Panc1 (cell line): ENCODE measurements around the gene NTNG2. TPM values are rescaled to one million over a fixed set of nuclear protein-coding genes. Genes with fewer than 3 reads are reported as not detected.

Experiments
- ATAC-seq: fragments of 200-7000 bp; cut with Tn5 transposase; 2 replicates; pipeline ENCODE4 v1.9.1; 2020; ENCODE audit warnings: mild to moderate bottlenecking, moderate library complexity
- BruUV-seq: library from RNA; stranded (reverse); fragments of 400-500 nt; replicated peaks from 2 replicates; lab custom pipeline; 2021; lab: Mats Ljungman, UMichigan
- CTCF ChIA-PET: fragments of 300-600 bp; sonication (Branson Sonifier 250); formaldehyde crosslinking; loops from one replicate; lab custom pipeline; 2022; ENCODE audit warnings: antibody characterized with exemption; lab: Charles Lee
- POLR2A ChIA-PET: fragments of 300-600 bp; sonication (Branson Sonifier 250); formaldehyde crosslinking; loops from one replicate; lab custom pipeline; 2022; ENCODE audit warnings: antibody characterized with exemption; lab: Charles Lee
- DNase-seq: peaks from one replicate; pipeline ENCODE4 v3.0.0-alpha.2; 2010; ENCODE audit warnings: low read depth, low spot score
- H3K27ac ChIP-seq: 2 replicates; pipeline ENCODE4 v1.5.1; 2011; ENCODE audit warnings: mild to moderate bottlenecking, low read length, inconsistent platforms
- H3K27me3 ChIP-seq: fragments of 200-500 bp; sonication (Bioruptor generic); 2 replicates; pipeline ENCODE4 v1.6.0; 2014; ENCODE audit warnings: low read length, inconsistent platforms; ENCODE audit not compliant: control insufficient read depth, insufficient read depth
- H3K36me3 ChIP-seq: fragments of 200-500 bp; sonication (Bioruptor generic); 2 replicates; pipeline ENCODE4 v1.5.1; 2014; ENCODE audit warnings: inconsistent platforms, mild to moderate bottlenecking, low read length, moderate library complexity; ENCODE audit not compliant: control insufficient read depth, insufficient read depth
- H3K4me1 ChIP-seq: 2 replicates; pipeline ENCODE4 v1.5.1; 2011; ENCODE audit warnings: inconsistent platforms, mild to moderate bottlenecking, low read length, moderate library complexity; ENCODE audit not compliant: control insufficient read depth, insufficient read depth
- H3K4me3 ChIP-seq, 2 experiments: 2 replicates each; pipeline ENCODE4 v1.5.1; 2011 to 2012; ENCODE audit warnings: low read depth in 2 of 2, low read length in 2 of 2, mild to moderate bottlenecking in 2 of 2, inconsistent platforms in 1 of 2, moderate library complexity in 1 of 2
- H3K9me3 ChIP-seq: fragments of 200-500 bp; sonication (Bioruptor generic); 2 replicates; pipeline ENCODE4 v1.5.1; 2014; ENCODE audit warnings: low read depth, mild to moderate bottlenecking, inconsistent platforms, low read length, moderate library complexity; ENCODE audit not compliant: control insufficient read depth, insufficient read depth
- CTCF ChIP-seq: fragments of 450-650 bp; IDR thresholded peaks from 2 replicates; pipeline ENCODE4 v1.5.1; 2017; ENCODE audit warnings: mild to moderate bottlenecking
- POLR2AphosphoS5 ChIP-seq: IDR thresholded peaks from 2 replicates; pipeline ENCODE4 v1.6.1; 2012; ENCODE audit warnings: mild to moderate bottlenecking, low read depth, low read length, moderate library complexity
- REST ChIP-seq, 2 experiments: IDR thresholded peaks; 2 replicates each; pipeline ENCODE4 v1.6.1; 2011 to 2012; ENCODE audit warnings: low read depth in 2 of 2, control low read depth in 1 of 2, low read length in 1 of 2, mild to moderate bottlenecking in 1 of 2, moderate library complexity in 1 of 2; ENCODE audit not compliant: insufficient read depth in 1 of 2
- SIN3A ChIP-seq: IDR thresholded peaks from 2 replicates; pipeline ENCODE4 v1.6.1; 2012; ENCODE audit warnings: low read depth, mild to moderate bottlenecking, low read length, moderate library complexity, borderline replicate concordance; ENCODE audit not compliant: insufficient read depth
- TCF7L2 ChIP-seq: IDR thresholded peaks from 2 replicates; pipeline ENCODE4 v1.6.1; 2011; ENCODE audit warnings: mild to moderate bottlenecking, low read depth, low read length, inconsistent platforms
- in situ Hi-C: cut with HindIII; loops from 2 replicates; pipeline ENCODE4 v1.10.0; 2016; ENCODE audit warnings: low sequenced_read_pairs, low pct_unique_long_range_greater_than_20kb
- intact Hi-C: fragments of 100-400 bp; cut with micrococcal nuclease; formaldehyde crosslinking; loops from one replicate; pipeline ENCODE4 v1.10.0; 2022; ENCODE audit not compliant: unreplicated experiment
- total RNA-seq: library from RNA; stranded (reverse); gene quantifications from one replicate; pipeline ENCODE4 v1.2.1, GENCODE V29; 2021; ENCODE audit not compliant: unreplicated experiment

The NTNG2 gene
- total RNA-seq, 1 experiment from 2014 or later, result 5.1 TPM

GRCh38 chr9:132143359-132143758 is 18.5 kb upstream of the NTNG2 start:
- in situ Hi-C loops (no loop called here), intact Hi-C loops (no loop called here)
- POLR2A ChIA-PET, result interaction anchor here (0.5 kb wide), 1 partner anchor 434 kb away, joined by 9 read pairs; no protein-coding TSS in a partner anchor

GRCh38 chr9:132144708-132145365 is 17.0 kb upstream of the NTNG2 start:
- H3K27ac ChIP-seq, result no peak overlapping the region
- POLR2A ChIA-PET, result interaction anchor here (0.7 kb wide), 1 partner anchor 335 kb away, joined by 3 read pairs; no protein-coding TSS in a partner anchor
- DNase-seq (no peak), ATAC-seq (peak; percentile 51; the same call in 1 of the 2 replicates)
- no peak overlapping the region for H3K4me3 ChIP-seq
- intact Hi-C loops, result no loop called here
- no TSS peak for BruUV-seq
- in situ Hi-C loops, result no loop called here
- no peaks in the 10 kb centered on the region for H3K9me3 ChIP-seq
- H3K27me3 ChIP-seq, result no peaks in the 10 kb centered on the region
- TF ChIP-seq REST (IDR thresholded peaks at IDR 0.05; ENCODE audit: insufficient read depth in 1 of 2, low read depth in 2 of 2, low read length in 1 of 2) (no peak), TCF7L2 (no peak), CTCF (no peak), POLR2AphosphoS5 (no peak), SIN3A (no peak)
- H3K4me1 ChIP-seq, result peaks cover 5% of the 10 kb centered on the region; the same call in 1 of the 2 replicates
- H3K36me3 ChIP-seq, result no peaks in the 10 kb centered on the region
- CTCF ChIA-PET, result no interaction called here

More at GRCh38 chr9:132143359-132143758, 18.5 kb upstream of the NTNG2 start:
- no peak for TF ChIP-seq CTCF
- no peak for TF ChIP-seq POLR2AphosphoS5
- TF ChIP-seq SIN3A, result no peak
- no peak for TF ChIP-seq REST (IDR thresholded peaks at IDR 0.05; ENCODE audit: insufficient read depth in 1 of 2, low read depth in 2 of 2, low read length in 1 of 2)
- no peak for TF ChIP-seq TCF7L2
- Histone ChIP-seq H3K4me3 (no peak overlapping the region), H3K4me1 (peaks cover 5% of the 10 kb centered on the region; the same call in 1 of the 2 replicates), H3K27me3 (no peaks in the 10 kb centered on the region), H3K9me3 (no peaks in the 10 kb centered on the region), H3K36me3 (no peaks in the 10 kb centered on the region), H3K27ac (no peak overlapping the region)
- ATAC-seq, result no peak
- no peak for DNase-seq
- CTCF ChIA-PET, result no interaction called here
- no TSS peak for BruUV-seq
